Spleen (tissue), 11 donors: ENCODE results near the gene FNTB. TPM values are rescaled to one million over a fixed set of nuclear protein-coding genes. Genes with fewer than 3 reads are reported as not detected.
A peak's percentile ranks its signal among the peaks of the same experiment; 100 is the strongest.

Experiments
- DNase-seq: peaks from one replicate; pipeline ENCODE4 v3.0.0-alpha.2; 2020
- H3K27ac ChIP-seq, 8 donors: fragments of 200-600 bp; sonication (generic) in 7 of 8; 1 replicate in 4 of 8; 2 replicates in 4 of 8; pipeline versions ENCODE4 v1.5.0 to v1.8.0; 2016 to 2021; ENCODE audit warnings: inconsistent platforms in 4 of 8, mild to moderate bottlenecking in 4 of 8, moderate library complexity in 1 of 8
- H3K27me3 ChIP-seq, 7 donors: fragments of 200-600 bp; sonication (generic) in 6 of 7; replicated peaks in 1 of 7; 1 replicate in 4 of 7; 2 replicates in 3 of 7; pipeline versions ENCODE4 v1.5.0 to v1.8.0; 2016 to 2021; ENCODE audit warnings: inconsistent platforms in 3 of 7, mild to moderate bottlenecking in 1 of 7
- H3K36me3 ChIP-seq, 6 donors: fragments of 200-600 bp; sonication (generic) in 5 of 6; 1 replicate in 4 of 6; 2 replicates in 2 of 6; pipeline versions ENCODE4 v1.5.0 to v1.8.0; 2016 to 2021; ENCODE audit warnings: inconsistent platforms in 2 of 6
- H3K4me1 ChIP-seq, 6 donors: fragments of 200-600 bp; sonication (generic) in 5 of 6; 1 replicate in 3 of 6; 2 replicates in 3 of 6; pipeline versions ENCODE4 v1.5.0 to v1.8.0; 2016 to 2021; ENCODE audit warnings: inconsistent platforms in 3 of 6
- H3K4me3 ChIP-seq, 8 donors: fragments of 200-600 bp; sonication (generic) in 7 of 8; 1 replicate in 4 of 8; 2 replicates in 4 of 8; pipeline versions ENCODE4 v1.5.0 to v1.8.0; 2016 to 2021; ENCODE audit warnings: inconsistent platforms in 4 of 8, mild to moderate bottlenecking in 4 of 8, moderate library complexity in 2 of 8
- H3K9me3 ChIP-seq, 8 donors: fragments of 200-600 bp; sonication (generic) in 7 of 8; 1 replicate in 4 of 8; 2 replicates in 4 of 8; pipeline versions ENCODE4 v1.5.0 to v1.8.0; 2016 to 2021; ENCODE audit warnings: inconsistent platforms in 4 of 8
- POLR2A ChIP-seq, 3 donors: fragments of 450-650 bp; IDR thresholded peaks; one replicate each; pipeline ENCODE4 v1.5.1; 2017; ENCODE audit warnings: antibody characterized with exemption in 3 of 3, mild to moderate bottlenecking in 1 of 3
- POLR2AphosphoS5 ChIP-seq, 3 donors: sonication (generic); formaldehyde crosslinking; IDR thresholded peaks; one replicate each; pipeline ENCODE4 v1.5.1; 2017; ENCODE audit warnings: antibody characterized with exemption in 3 of 3
- WGBS, 5 donors: extraction: QIAGEN DNeasy Blood & Tissue Kit in 3 of 5; methylation state at CpG; one replicate each; pipeline versions ENCODE4 v1.1.5 to v1.1.7; 2013 to 2018; 5-methylcytosine and 5-hydroxymethylcytosine counted together
- intact Hi-C: fragments of 100-400 bp; cut with DNase I; formaldehyde crosslinking; loops from one replicate; pipeline ENCODE4 v1.15.0; 2023; ENCODE audit warnings: low total_unique reads
- polyA plus RNA-seq, 3 donors: library from polyadenylated mRNA; stranded (reverse); fragments of 200-250 nt; gene quantifications; one replicate each; pipeline ENCODE4 v1.2.1, GENCODE V29; 2013
- total RNA-seq, 7 donors: library from RNA; depleted of rRNA in 3 of 7; stranded (reverse); fragments of >200 nt in 3 of 7; fragmentation: NEBNext Ultra II Directional in 4 of 7; extraction: Animal tissue kit (Norgen Biotek cat#: 25700) in 4 of 7; gene quantifications; one replicate each; pipeline versions ENCODE4 v1.1.0 to v1.2.1, GENCODE V29; 2016 to 2021
- TF ChIP-seq, protein P1 (sequence below), 11 experiments: fragments of 200-600 bp in 7 of 11; fragments of 450-650 bp in 4 of 11; sonication (generic) in 4 of 11; IDR thresholded peaks in 8 of 11; conservative IDR thresholded peaks in 3 of 11; 1 replicate in 7 of 11; 2 replicates in 4 of 11; pipeline versions ENCODE4 v1.4.0 to v1.8.0; 2016 to 2021; ENCODE audit warnings: antibody characterized with exemption in 11 of 11, inconsistent platforms in 4 of 11, mild to moderate bottlenecking in 1 of 11
- donor health status: healthy with polysubstance abuse.
- donor health status: DM: no; HTN: no; CAD: no; lungs with moderate emphysema.
- donor health status: DM: no; HTN: no; CAD: no.
- donor health status: Bipolar disorder and iron deficiency.
- donor health status: healthy.
- donor health status: DM: no; HTN: no; CAD: no.
- donor health status: DM: yes; HTN: yes; CAD: no.

The FNTB gene
- total and polyA plus RNA-seq, 10 donors: 4.7 to 17.0 (median 10.0) TPM

DNA sequence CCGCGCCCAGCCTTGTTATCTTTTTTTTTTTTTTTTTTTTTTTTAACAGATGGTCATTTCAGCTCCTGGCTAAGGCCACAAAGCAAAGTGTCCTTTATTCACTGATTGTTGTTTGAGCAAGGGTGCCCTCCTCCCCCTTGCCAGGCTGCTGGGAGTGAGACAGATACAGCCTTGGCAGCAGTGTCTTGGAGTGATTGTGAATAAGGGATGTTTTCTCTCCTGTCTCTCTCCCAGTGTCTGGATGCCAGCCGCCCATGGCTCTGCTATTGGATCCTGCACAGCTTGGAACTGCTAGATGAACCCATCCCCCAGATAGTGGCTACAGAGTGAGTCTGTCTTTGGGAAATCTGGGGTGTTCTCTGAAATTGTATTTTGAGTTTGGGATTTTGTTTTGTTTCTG is 28.7 kb downstream of the FNTB start:
- Histone ChIP-seq H3K4me3 (no peak overlapping the region), H3K36me3 (peaks cover 0 to 86% (median 19%) of the 10 kb centered on the region in 6 donors), H3K9me3 (no peaks in the 10 kb centered on the region), H3K27ac (peak overlapping the region in 3 of 8 donors; percentile 19 to 46 (median 44)), H3K4me1 (peaks cover 0 to 22% (median 9%) of the 10 kb centered on the region in 6 donors), H3K27me3 (no peaks in the 10 kb centered on the region)
- intact Hi-C loops: no loop called here
- no peak for DNase-seq
- 85 to 98% (median 90%) methylated on average over 3 of the region's 3 CpGs for WGBS, 5 donors
- no peak for TF ChIP-seq POLR2AphosphoS5 (IDR thresholded peaks at IDR 0.05)

- Histone ChIP-seq H3K27ac (peak overlapping the region in 4 of 8 donors; percentile 4 to 46 (median 24)), H3K9me3 (no peaks in the 10 kb centered on the region), H3K4me1 (peaks cover 0 to 22% (median 9%) of the 10 kb centered on the region in 6 donors), H3K27me3 (no peaks in the 10 kb centered on the region), H3K4me3 (no peak overlapping the region), H3K36me3 (peaks cover 0 to 79% (median 19%) of the 10 kb centered on the region in 6 donors)
- TF ChIP-seq POLR2AphosphoS5 (IDR thresholded peaks at IDR 0.05) (no peak), POLR2A (IDR thresholded peaks at IDR 0.05) (no peak)
- TF ChIP-seq, protein P1, sequence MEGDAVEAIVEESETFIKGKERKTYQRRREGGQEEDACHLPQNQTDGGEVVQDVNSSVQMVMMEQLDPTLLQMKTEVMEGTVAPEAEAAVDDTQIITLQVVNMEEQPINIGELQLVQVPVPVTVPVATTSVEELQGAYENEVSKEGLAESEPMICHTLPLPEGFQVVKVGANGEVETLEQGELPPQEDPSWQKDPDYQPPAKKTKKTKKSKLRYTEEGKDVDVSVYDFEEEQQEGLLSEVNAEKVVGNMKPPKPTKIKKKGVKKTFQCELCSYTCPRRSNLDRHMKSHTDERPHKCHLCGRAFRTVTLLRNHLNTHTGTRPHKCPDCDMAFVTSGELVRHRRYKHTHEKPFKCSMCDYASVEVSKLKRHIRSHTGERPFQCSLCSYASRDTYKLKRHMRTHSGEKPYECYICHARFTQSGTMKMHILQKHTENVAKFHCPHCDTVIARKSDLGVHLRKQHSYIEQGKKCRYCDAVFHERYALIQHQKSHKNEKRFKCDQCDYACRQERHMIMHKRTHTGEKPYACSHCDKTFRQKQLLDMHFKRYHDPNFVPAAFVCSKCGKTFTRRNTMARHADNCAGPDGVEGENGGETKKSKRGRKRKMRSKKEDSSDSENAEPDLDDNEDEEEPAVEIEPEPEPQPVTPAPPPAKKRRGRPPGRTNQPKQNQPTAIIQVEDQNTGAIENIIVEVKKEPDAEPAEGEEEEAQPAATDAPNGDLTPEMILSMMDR (IDR thresholded peaks at IDR 0.05 in 8 of 11, conservative IDR thresholded peaks at IDR 0.05 in 3 of 11): no peak
- intact Hi-C loops: no loop called here
- WGBS, 5 donors: 87 to 98% (median 92%) methylated on average over 4 of the region's 4 CpGs
- DNase-seq: no peak
Observed at GRCh38 chr14:65016471-65016870, 29.8 kb downstream of the FNTB start.

DNA sequence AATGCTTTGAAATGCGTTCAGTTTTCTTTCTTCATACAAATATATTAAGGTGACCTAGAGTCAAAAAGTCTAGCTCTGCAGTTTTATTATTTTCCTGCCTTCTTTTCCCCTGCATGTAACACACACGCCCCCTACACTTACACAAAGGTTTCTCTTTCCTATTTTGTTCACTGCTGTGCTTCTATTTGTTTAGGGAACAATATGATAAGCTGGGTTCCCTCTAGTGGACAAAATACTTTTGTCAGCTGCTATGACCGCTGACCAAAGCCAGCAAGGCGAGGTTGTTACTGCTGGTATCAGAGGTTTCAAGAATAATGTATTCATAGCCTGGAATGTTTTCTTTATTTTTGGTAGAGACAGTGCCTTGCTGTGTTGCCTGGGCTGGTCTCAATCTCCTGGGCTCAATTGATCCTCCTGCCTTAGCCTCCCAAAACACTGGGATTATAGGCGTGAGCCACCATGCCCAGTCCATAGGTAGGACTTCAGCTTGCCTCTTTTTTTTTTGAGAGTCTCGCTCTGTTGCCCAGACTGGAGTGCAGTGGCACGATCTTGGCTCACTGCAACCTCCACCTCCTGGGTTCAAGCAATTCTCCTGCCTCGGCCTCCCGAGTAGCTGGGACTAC is 33.4 kb downstream of the FNTB start:
- Histone ChIP-seq H3K4me1 (peaks cover 0 to 13% (median 7%) of the 10 kb centered on the region in 6 donors), H3K27me3 (no peaks in the 10 kb centered on the region), H3K9me3 (no peaks in the 10 kb centered on the region), H3K36me3 (peaks cover 0 to 55% (median 8%) of the 10 kb centered on the region in 6 donors), H3K4me3 (no peak overlapping the region), H3K27ac (peak overlapping the region in 1 of 8 donors; percentile 28)
- DNase-seq: no peak
- intact Hi-C loops: no loop called here
- TF ChIP-seq, protein P1 (IDR thresholded peaks at IDR 0.05 in 8 of 11, conservative IDR thresholded peaks at IDR 0.05 in 3 of 11): peak; percentile 23 to 77 (median 60)
- TF ChIP-seq POLR2AphosphoS5 (IDR thresholded peaks at IDR 0.05): no peak
- 66 to 74% (median 70%) methylated on average over 9 of the region's 9 CpGs for WGBS, 5 donors

DNA sequence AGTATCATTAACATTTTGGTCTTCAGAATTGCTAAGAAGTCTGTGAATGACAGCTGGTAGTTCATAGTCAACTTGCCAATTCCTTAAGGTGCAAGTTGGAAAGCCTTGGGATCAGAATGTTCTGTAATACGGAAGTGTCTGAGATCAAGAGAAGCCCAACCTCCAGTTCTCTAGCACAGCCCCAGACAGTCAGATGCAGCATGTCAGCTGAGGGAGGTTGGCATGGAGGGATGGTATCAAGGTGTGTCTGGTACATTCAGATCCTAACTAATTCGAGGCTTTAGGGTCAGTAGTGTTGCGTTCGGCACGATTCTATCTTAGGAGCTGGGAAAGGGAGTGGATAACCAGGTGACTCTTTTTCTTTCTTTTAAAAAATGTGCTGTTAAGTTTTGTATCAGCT is 38.3 kb downstream of the FNTB start:
- Histone ChIP-seq H3K36me3 (peaks cover 0 to 62% (median 18%) of the 10 kb centered on the region in 6 donors), H3K27ac (no peak overlapping the region), H3K4me1 (peaks cover 0 to 5% (median 1%) of the 10 kb centered on the region in 6 donors), H3K4me3 (no peak overlapping the region), H3K27me3 (no peaks in the 10 kb centered on the region), H3K9me3 (no peaks in the 10 kb centered on the region)
- TF ChIP-seq, protein P1 (IDR thresholded peaks at IDR 0.05 in 8 of 11, conservative IDR thresholded peaks at IDR 0.05 in 3 of 11): no peak
- no peak for TF ChIP-seq POLR2AphosphoS5 (IDR thresholded peaks at IDR 0.05)
- no peak for DNase-seq
- WGBS, 5 donors: 94 to 96% (median 95%) methylated on average over 5 of the region's 5 CpGs
- intact Hi-C loops: no loop called here
